HEK293T (cell line): ENCODE data around the gene ALK.

ENCODE experiments used
- CTCF ChIA-PET: fragments of 350-600 bp; formaldehyde crosslinking; extraction: SDS; loops from one replicate; lab custom pipeline; 2021; ENCODE audit warnings: antibody characterized with exemption, inconsistent platforms; lab: Yijun Ruan, JAX
- POLR2A ChIA-PET: fragments of 350-600 bp; formaldehyde crosslinking; extraction: SDS; loops from one replicate; lab custom pipeline; 2020; ENCODE audit warnings: antibody characterized with exemption, inconsistent platforms; lab: Yijun Ruan, JAX
- DNase-seq: peaks from one replicate; pipeline ENCODE4 v3.0.0; 2012; ENCODE audit warnings: mixed read lengths; ENCODE audit errors: extremely low spot score
- ARNT ChIP-seq: fragments of 450-650 bp; IDR thresholded peaks from 2 replicates; pipeline ENCODE4 v1.6.1; 2017; ENCODE audit warnings: mild to moderate bottlenecking
- BHLHE40 ChIP-seq: fragments of 450-650 bp; IDR thresholded peaks from 2 replicates; pipeline ENCODE4 v1.6.1; 2016; ENCODE audit warnings: mild to moderate bottlenecking, moderate library complexity, borderline replicate concordance
- CTBP1 ChIP-seq: fragments of 450-650 bp; IDR thresholded peaks from 2 replicates; pipeline ENCODE4 v1.6.1; 2016; ENCODE audit warnings: borderline replicate concordance
- ELF4 ChIP-seq: fragments of 450-650 bp; IDR thresholded peaks from 2 replicates; pipeline ENCODE4 v1.6.1; 2017; ENCODE audit warnings: antibody characterized with exemption
- FOXA1 ChIP-seq: fragments of 450-650 bp; IDR thresholded peaks from 2 replicates; pipeline ENCODE4 v1.6.1; 2016; ENCODE audit warnings: mild to moderate bottlenecking
- FOXK2 ChIP-seq: fragments of 450-650 bp; IDR thresholded peaks from 2 replicates; pipeline ENCODE4 v1.6.1; 2016; ENCODE audit warnings: mild to moderate bottlenecking
- FOXM1 ChIP-seq: fragments of 450-650 bp; IDR thresholded peaks from 2 replicates; pipeline ENCODE4 v1.6.1; 2017; ENCODE audit warnings: mild to moderate bottlenecking, borderline replicate concordance
- HDGF ChIP-seq: fragments of 450-650 bp; IDR thresholded peaks from 2 replicates; pipeline ENCODE4 v1.6.1; 2017; ENCODE audit warnings: antibody characterized with exemption, borderline replicate concordance
- L3MBTL2 ChIP-seq: fragments of 450-650 bp; conservative IDR thresholded peaks from 2 replicates; pipeline ENCODE4 v1.6.1; 2016; ENCODE audit warnings: mild to moderate bottlenecking
- LEF1 ChIP-seq: fragments of 450-650 bp; IDR thresholded peaks from 2 replicates; pipeline ENCODE4 v1.6.1; 2017; ENCODE audit warnings: mild to moderate bottlenecking, borderline replicate concordance
- NFRKB ChIP-seq: fragments of 450-650 bp; IDR thresholded peaks from 2 replicates; pipeline ENCODE4 v1.6.1; 2016; ENCODE audit warnings: mild to moderate bottlenecking, moderate library complexity
- PKNOX1 ChIP-seq: fragments of 450-650 bp; IDR thresholded peaks from 2 replicates; pipeline ENCODE4 v1.6.1; 2016
- SP1 ChIP-seq: fragments of 450-650 bp; IDR thresholded peaks from 2 replicates; pipeline ENCODE4 v1.6.1; 2017
- SUZ12 ChIP-seq: fragments of 450-650 bp; IDR thresholded peaks from 2 replicates; pipeline ENCODE4 v1.6.1; 2016; ENCODE audit warnings: mild to moderate bottlenecking
- TARDBP ChIP-seq: fragments of 450-650 bp; IDR thresholded peaks from 2 replicates; pipeline ENCODE4 v1.6.1; 2016
- ZNF384 ChIP-seq: fragments of 450-650 bp; IDR thresholded peaks from 2 replicates; pipeline ENCODE4 v1.6.1; 2016

The ALK gene

GRCh38 chr2:29774624-29775023 is 146.8 kb downstream of the ALK start:
- CTCF ChIA-PET, result no interaction called here
- no peak for DNase-seq
- TF ChIP-seq CTBP1 (no peak), TARDBP (no peak), ELF4 (no peak), NFRKB (no peak), HDGF (no peak), SUZ12 (no peak), FOXK2 (no peak), FOXM1 (no peak)
- POLR2A ChIA-PET, result no interaction called here

GRCh38 chr2:29770846-29771245 is 150.5 kb downstream of the ALK start:
- POLR2A ChIA-PET, result no interaction called here
- CTCF ChIA-PET, result no interaction called here
- no peak for DNase-seq
- no peak for TF ChIP-seq L3MBTL2
- TF ChIP-seq PKNOX1, result no peak
- no peak for TF ChIP-seq ELF4
- no peak for TF ChIP-seq NFRKB
- TF ChIP-seq FOXK2, result no peak
- TF ChIP-seq CTBP1, result no peak
- no peak for TF ChIP-seq TARDBP
- TF ChIP-seq FOXA1, result no peak
- no peak for TF ChIP-seq ZNF384
- TF ChIP-seq HDGF, result no peak
- no peak for TF ChIP-seq LEF1
- no peak for TF ChIP-seq BHLHE40
- no peak for TF ChIP-seq ARNT
- TF ChIP-seq SP1, result no peak
- no peak for TF ChIP-seq SUZ12
- TF ChIP-seq FOXM1, result no peak

- CTCF ChIA-PET, result no interaction called here
- TF ChIP-seq SP1 (no peak), CTBP1 (no peak), TARDBP (no peak), L3MBTL2 (no peak), FOXA1 (no peak), FOXK2 (no peak), PKNOX1 (no peak), HDGF (no peak), ELF4 (no peak), BHLHE40 (no peak), LEF1 (no peak), FOXM1 (no peak), ZNF384 (no peak), ARNT (no peak), SUZ12 (no peak), NFRKB (no peak)
- DNase-seq, result no peak
- POLR2A ChIA-PET, result no interaction called here
Observed at GRCh38 chr2:29769847-29770246, 151.5 kb downstream of the ALK start.

GRCh38 chr2:29767606-29768335 is 153.6 kb downstream of the ALK start:
- no peak for DNase-seq
- ChIA-PET POLR2A (no interaction called here), CTCF (no interaction called here)
- TF ChIP-seq PKNOX1, result no peak
- TF ChIP-seq ARNT, result no peak
- no peak for TF ChIP-seq LEF1
- TF ChIP-seq ZNF384, result no peak
- no peak for TF ChIP-seq SP1
- TF ChIP-seq L3MBTL2, result no peak
- TF ChIP-seq SUZ12, result no peak
- no peak for TF ChIP-seq CTBP1
- no peak for TF ChIP-seq FOXA1

GRCh38 chr2:29766191-29766590 is 155.2 kb downstream of the ALK start:
- POLR2A ChIA-PET, result no interaction called here

More at GRCh38 chr2:29766191-29766590, 155.2 kb downstream of the ALK start:
- TF ChIP-seq ARNT, result no peak
- no peak for TF ChIP-seq NFRKB
- no peak for TF ChIP-seq SUZ12
- no peak for TF ChIP-seq FOXM1
- TF ChIP-seq L3MBTL2, result no peak
- no peak for TF ChIP-seq ZNF384
- TF ChIP-seq ELF4, result no peak
- no peak for TF ChIP-seq LEF1
- TF ChIP-seq CTBP1, result no peak
- no peak for TF ChIP-seq HDGF
- no peak for TF ChIP-seq PKNOX1
- TF ChIP-seq SP1, result no peak
- no peak for TF ChIP-seq FOXA1
- TF ChIP-seq BHLHE40, result no peak
- CTCF ChIA-PET, result no interaction called here
- no peak for DNase-seq
